Keratinocyte (primary cell): ENCODE results near the gene PAQR5.
A peak's percentile ranks its signal among the peaks of the same experiment; 100 is the strongest.

Source experiments
- EZH2 ChIP-seq: IDR thresholded peaks from one replicate; pipeline ENCODE4 v1.6.1; 2012; ENCODE audit warnings: inconsistent platforms, mild to moderate bottlenecking, low read length, moderate library complexity
- TF ChIP-seq, protein P1 (sequence below), 3 experiments: IDR thresholded peaks in 1 of 3; conservative IDR thresholded peaks in 1 of 3; optimal IDR thresholded peaks in 1 of 3; 2 replicates in 2 of 3; 3 replicates in 1 of 3; pipeline versions ENCODE3 to v1.5.1; 2011; ENCODE audit warnings: low read length in 3 of 3, mild to moderate bottlenecking in 3 of 3, moderate library complexity in 2 of 3, control low read depth in 1 of 3, inconsistent platforms in 1 of 3; ENCODE audit not compliant: insufficient read depth in 2 of 3; ENCODE audit errors: extremely low read depth in 1 of 3

DNA sequence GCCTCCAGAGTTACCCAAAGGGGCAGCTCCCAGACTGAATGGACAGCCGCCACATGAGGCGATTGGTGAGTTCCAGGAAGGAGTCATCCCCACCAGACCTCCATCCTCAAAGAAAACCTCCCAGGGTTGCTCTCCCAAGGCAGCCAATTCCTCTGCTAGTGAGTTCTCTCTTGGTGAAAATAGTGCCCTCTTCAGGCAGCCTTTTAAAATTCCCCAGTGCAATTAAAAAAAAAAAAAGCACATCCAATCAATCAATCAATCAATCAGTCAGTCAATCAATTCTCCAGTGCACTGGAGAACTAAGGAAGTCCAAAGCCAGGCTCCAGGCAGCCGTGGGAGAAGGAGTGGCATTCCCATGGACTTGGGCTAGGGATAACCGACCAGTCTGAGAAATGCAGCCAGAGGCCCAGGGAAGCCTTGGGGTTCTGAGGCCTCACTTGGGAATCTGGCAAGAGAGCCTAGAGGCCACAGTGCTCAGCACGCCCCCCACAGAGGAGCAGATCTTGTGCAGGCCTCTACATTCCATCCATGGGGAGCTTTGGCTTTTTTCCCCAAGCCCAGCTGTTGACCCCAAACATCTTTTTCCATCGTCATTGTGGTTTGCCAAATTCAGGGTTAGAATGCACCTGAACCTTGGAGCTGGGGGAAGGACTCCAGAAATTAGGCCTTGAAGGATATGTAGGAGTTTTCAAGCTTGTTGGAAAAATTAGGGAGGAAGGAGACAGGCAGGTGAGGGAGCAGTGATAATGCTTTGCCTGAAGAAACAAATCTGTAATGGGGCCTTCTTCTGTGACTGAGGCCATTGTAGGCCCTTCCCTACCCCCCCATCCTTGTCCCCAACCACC, 4.8 kb downstream of the PAQR5 start:
- TF ChIP-seq, protein P1, sequence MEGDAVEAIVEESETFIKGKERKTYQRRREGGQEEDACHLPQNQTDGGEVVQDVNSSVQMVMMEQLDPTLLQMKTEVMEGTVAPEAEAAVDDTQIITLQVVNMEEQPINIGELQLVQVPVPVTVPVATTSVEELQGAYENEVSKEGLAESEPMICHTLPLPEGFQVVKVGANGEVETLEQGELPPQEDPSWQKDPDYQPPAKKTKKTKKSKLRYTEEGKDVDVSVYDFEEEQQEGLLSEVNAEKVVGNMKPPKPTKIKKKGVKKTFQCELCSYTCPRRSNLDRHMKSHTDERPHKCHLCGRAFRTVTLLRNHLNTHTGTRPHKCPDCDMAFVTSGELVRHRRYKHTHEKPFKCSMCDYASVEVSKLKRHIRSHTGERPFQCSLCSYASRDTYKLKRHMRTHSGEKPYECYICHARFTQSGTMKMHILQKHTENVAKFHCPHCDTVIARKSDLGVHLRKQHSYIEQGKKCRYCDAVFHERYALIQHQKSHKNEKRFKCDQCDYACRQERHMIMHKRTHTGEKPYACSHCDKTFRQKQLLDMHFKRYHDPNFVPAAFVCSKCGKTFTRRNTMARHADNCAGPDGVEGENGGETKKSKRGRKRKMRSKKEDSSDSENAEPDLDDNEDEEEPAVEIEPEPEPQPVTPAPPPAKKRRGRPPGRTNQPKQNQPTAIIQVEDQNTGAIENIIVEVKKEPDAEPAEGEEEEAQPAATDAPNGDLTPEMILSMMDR (optimal IDR thresholded peaks at IDR 0.05 in 1 of 3, IDR thresholded peaks at IDR 0.05 in 1 of 3, conservative IDR thresholded peaks at IDR 0.05 in 1 of 3; ENCODE audit: extremely low read depth in 1 of 3, insufficient read depth in 2 of 3, low read length in 3 of 3), result peak in 2 of 3 experiments; percentile 8 to 32
- TF ChIP-seq EZH2, result no peak
